NOMO-1 treated with DMSO at 0.1 percent for 48 hours (cell line): ENCODE data around the gene ING1.
"Not testable (repeated sequence)": the region's sequence is repeated elsewhere in the genome, so short reads cannot be mapped to it uniquely, and the experiment has no call there.

Experiments used
- DNase-seq: peaks from one replicate; lab custom pipeline; 2025; ENCODE audit not compliant: unreplicated experiment; lab: John Stamatoyannopoulos, UW

Gene ING1

GRCh38 chr13:110714797-110715394, 1.4 kb downstream of the ING1 start:
- DNase-seq: peak; percentile 56

GRCh38 chr13:110715395-110716246, 2.1 kb downstream of the ING1 start:
- DNase-seq: peak; percentile 99

DNA sequence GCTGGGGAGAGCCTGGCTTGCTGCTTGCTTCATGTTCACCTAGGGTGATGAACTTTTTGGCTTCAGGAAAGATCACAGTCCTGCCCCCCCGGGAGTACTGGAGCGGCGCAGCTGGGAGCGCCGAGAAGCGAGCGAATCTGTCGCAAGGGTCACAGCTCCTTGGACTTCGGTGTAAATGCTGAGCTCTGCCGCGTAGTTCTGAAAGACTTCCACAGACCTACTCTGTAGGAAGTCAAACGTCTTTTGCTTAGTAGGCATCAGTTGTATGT, 2.7 kb downstream of the ING1 start:
- peak; percentile 34 for DNase-seq

GRCh38 chr13:110719036-110719710, 5.7 kb downstream of the ING1 start:
- DNase-seq: no peak

GRCh38 chr13:110722971-110723370, 9.5 kb downstream of the ING1 start:
- no peak for DNase-seq

DNA sequence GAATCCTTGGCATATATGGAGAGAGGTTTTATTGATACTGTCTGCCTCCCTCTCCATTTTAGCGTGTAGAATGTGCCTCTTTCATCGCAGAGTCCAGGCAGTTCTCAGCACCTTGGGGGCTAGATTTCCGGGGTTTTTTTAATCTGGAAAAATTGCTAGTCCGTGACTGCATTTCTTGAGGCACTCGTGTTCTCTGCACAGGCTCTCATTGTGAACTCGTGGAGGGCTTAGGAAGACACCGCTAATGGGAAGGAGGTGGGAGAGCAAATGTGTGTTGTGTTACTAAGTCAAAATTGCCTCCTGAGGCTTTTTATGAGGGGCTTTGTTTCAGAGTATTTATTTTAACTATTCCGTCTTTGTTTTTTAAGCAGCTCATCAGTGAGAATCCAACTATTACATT, 10.1 kb downstream of the ING1 start:
- no peak for DNase-seq

DNA sequence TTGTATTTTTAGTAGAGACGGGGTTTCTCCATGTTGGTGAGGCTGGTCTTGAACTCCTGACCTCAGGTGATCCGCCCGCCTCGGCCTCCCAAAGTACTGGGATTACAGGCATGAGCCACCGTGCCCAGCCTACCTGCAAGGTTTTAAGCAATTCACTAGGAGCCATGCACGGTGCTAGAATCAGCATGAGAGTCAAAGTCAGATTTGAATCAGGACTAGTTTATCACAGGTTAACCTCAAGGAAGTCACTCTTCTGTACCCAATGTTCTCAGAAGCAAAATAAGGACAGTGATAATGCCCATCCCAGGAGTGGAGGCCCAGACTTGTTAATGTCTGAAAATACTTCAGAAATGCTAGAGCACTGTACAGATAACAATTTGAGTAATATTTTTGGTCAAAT, 12.7 kb downstream of the ING1 start:
- not testable (repeated sequence) for DNase-seq

- no peak for DNase-seq
These were observed 13.2 kb downstream of the ING1 start for GRCh38 chr13:110726726-110727125.

DNA sequence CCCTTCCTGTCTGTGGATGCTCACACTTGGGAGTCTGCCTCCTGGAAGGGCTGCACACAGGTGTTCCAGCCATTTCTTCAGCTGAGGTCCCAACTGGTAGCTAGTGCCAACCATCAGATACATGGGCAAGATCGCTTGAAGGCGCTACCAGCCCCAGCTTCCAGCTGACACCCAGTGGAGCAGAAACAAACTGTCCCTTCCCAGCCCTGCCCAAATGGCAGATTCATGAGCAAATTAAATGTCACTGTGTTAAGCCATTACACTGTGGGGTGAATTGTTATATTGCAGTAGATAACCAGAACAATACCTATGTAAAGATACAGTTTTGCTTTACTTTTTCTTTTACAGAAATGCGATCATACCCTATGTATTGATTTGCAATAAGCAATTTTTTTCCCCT, 17.6 kb downstream of the ING1 start:
- no peak for DNase-seq

DNA sequence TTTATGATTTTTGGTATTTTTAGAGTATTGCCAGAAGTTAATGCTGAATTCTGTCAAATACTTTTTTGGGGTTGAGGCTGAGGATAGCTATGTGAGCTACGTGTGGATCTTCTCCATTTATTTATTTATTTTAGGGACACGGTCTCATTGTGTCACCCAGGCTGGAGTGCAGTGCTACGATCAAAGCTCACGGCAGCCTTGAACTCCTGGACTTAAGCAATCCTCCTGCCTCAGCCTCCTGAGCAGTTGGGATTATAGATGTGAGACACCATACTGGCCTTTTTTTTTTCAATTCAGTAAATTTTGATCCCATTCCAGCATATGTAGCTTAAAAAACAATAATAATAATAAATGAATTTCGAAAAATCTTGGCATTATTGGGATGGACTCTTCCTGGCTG, 21.1 kb downstream of the ING1 start:
- no peak for DNase-seq

DNA sequence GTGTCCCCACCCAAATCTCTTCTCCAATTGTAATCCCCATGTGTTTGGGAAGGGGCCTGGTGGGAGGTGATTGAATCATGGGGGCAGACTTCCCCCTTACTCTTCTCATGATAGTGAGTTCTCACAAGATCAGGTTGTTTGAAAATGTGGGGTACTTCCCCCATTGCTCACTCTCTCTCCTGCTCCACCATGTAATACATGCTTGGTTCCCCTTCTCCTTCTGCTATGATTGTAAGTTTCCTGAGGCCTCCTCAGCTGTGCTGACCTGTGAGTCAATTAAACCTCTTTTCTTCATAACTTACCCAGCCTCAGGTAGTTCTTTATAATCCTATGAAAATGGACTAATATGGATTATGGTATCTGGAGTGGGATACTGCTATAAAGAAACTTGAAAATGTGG, 24.1 kb downstream of the ING1 start:
- DNase-seq: no peak

- DNase-seq: no peak
These were observed 30.2 kb downstream of the ING1 start for GRCh38 chr13:110743687-110744086.

- DNase-seq: no peak
These were observed 32.9 kb downstream of the ING1 start for GRCh38 chr13:110746438-110746837.

- no peak for DNase-seq
These were observed 34.8 kb downstream of the ING1 start for GRCh38 chr13:110748271-110748670.

DNA sequence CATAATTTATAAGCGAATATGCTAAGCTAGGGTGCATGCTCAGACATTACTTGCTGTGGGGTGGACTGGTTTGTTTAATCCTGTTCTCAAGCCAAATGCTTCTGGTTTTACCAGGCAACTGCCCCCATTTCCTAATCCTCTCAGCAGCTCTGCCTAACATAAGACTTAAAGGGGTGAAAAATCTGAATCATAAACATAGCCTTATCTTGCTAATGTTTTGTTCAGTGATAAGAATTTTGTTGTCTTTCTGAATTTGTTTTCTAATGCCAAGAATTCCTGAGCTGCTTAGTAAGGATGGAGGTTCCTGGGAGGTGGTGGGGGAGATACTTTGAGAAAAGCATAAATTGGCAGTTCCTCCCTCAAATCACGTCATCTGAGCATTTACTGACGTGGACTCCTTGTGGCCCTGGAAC, 42.7 kb downstream of the ING1 start:
- DNase-seq: no peak

DNA sequence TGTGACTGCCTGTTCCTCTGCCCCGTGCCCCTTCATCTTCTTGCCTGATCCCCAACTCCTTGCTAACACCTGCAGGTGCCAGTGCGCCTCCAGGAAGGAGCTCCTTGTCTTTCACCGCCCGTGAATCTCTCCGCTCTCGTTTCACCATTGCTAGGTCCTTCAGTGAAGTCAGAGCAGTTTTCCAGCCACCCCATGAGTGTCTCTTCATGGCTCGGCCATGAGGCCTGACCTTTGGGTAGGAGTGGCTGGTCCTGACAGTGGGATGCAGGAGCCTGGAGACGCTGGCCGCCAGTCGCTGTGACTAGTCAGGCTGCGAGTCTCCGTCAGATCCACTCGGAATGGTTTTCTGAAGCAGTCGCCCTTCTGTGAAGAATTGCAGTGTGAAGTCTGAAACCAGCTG, 43.8 kb downstream of the ING1 start:
- DNase-seq: no peak

DNA sequence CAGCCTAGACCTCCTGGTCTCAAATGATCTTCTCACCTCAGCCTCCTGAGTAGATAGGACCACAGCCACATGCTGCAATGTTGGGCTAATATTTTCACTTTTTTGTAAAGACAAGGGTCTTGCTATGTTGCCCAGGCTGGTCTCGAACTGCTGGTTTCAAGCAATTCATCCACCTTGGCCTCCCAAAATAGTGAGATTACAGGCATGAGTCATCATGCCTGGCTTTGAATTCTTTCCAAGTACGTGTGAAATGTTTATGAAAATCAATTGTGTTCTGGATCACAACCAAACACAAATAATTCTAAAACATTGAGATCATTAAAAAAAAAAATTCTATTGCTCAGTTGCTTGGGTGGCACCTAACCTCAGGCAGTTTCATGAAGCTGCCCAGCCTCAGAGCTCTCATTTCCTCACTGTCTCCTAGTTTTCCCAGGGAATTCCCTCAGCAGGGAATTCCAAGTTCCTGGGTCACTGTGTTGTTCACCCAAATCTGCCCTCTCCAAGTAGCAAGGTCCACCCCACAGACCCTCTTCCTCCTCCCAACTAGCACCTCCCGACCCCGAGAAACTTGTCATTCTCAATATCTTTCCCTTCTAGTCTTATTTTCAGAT, 44.8 kb downstream of the ING1 start:
- no peak for DNase-seq

GRCh38 chr13:110759710-110760109, 46.2 kb downstream of the ING1 start:
- no peak for DNase-seq

GRCh38 chr13:110760611-110761010, 47.1 kb downstream of the ING1 start:
- DNase-seq: no peak

DNA sequence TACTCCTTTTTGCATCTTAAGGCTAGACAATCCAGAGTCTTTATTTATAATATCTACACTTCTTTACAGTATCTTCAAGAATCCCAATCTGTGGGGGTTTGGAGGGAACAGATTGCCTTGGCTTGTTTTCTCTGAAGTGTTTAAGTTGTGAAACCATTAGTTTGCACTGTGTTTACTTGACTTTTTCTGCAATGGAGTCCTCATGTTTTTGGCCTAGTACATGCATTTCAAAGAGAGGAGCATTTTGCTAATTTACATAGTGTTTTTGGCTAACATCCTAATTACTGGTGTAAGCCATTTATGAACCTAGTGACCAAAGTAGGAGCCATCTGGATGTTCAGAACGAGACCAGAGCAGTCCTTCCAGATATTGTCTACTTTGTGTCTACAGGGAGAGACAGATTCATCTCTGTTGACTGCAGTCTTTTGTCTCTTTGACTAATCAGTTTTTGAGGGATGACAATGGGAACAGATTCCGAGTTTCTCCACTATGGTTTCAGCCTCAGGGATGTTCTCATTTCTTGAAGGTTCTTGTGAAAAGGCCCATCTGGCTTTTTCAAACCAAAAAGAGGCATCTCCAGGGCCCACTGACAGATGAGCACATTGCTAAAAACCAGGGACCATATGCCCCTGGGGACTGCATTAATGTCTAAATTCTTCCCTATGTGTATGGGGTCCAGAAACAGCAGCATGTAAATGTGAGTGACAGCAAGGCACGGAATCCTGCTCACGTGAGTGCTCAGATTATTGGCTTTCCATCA, 53.4 kb downstream of the ING1 start:
- no peak for DNase-seq

DNA sequence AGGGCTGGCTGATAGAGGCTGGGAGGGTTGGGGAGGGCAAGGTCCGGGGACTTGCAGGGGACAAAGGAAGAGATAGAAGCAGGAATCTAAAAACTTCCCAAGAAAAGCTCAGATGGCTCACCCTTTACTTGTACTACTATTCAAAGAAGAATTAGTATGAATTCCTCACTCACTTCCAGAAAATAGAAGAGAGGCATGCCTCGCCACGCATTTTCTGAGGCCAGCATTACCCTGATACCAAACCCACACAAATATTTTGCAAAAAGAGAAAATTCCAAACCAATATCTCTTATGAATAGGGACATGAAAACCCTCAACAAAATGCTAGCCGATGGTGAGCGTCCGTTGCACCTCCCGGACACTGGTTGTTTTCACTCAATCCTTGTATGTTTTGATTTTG, 54.0 kb downstream of the ING1 start:
- no peak for DNase-seq
